CD1c-positive myeloid dendritic cell (primary cell): ENCODE results near the gene MRNIP.
"Not testable (repeated sequence)": the region's sequence is repeated elsewhere in the genome, so short reads cannot be mapped to it uniquely, and the experiment has no call there.

ENCODE experiments used
- DNase-seq: peaks from one replicate; pipeline ENCODE4 v3.0.0-alpha.2; 2016; ENCODE audit errors: extremely low spot score

MRNIP gene

GRCh38 chr5:179792612-179793467, 65.8 kb downstream of the MRNIP start:
- DNase-seq, result peak; percentile 67

DNA sequence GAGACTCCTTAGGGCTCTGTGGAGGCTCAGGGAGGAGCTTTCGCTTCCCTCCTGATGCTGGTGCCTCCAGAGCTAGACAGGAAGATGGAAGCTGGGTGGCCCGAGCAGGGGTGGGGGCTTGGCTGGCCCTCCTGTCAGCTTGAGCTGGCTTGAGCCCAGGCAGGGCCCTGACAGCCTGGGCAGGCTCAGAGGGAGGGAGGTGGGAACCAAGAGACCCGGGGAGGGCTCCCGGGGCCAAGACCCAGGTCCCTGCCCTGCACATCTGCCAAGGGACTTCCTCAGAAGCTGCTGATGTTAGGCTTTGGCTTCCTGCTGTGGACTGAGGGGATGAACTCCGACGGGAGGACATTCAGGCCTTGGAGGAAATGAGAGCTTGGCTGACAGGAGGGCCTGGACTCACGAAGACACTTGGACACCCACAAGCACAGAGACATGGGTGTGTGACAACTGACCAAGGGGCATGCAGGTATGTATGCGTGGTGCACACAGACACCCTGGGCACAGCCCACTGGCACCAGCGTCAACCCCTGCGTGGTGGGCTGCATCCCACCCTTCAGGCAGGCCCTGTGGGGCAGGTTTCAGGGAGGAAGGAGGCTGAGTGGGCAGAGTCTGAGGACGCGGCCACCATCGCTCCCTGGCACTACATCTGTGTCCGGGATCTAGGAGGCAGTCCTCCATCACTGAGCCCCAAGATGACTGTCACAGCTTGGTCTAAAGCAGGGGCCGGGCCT, 66.6 kb downstream of the MRNIP start:
- DNase-seq, result peak; percentile 57

DNA sequence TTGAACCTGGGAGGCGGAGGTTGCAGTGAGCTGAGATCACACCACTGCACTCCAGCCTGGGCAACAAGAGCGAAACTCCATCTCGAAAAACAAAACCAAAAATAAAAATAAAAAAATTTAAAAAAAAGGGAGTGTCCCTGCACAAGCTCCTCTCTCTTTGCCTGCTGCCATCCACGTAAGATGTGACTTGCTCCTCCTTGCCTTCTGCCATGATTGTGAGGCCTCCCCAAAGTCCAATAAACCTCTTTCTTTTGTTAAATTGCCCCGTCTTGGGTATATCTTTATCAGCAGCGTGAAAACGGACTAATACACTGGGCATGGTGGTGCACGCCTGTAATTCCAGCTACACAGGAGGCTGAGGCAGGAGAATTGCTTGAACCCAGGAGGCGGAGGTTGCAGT, 69.3 kb downstream of the MRNIP start:
- not testable (repeated sequence) for DNase-seq

- DNase-seq, result no peak
Observed at GRCh38 chr5:179788193-179788854, 70.3 kb downstream of the MRNIP start.
